ENCODE results near the gene KLRF1.

Gene KLRF1, protein sequence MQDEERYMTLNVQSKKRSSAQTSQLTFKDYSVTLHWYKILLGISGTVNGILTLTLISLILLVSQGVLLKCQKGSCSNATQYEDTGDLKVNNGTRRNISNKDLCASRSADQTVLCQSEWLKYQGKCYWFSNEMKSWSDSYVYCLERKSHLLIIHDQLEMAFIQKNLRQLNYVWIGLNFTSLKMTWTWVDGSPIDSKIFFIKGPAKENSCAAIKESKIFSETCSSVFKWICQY

DNA sequence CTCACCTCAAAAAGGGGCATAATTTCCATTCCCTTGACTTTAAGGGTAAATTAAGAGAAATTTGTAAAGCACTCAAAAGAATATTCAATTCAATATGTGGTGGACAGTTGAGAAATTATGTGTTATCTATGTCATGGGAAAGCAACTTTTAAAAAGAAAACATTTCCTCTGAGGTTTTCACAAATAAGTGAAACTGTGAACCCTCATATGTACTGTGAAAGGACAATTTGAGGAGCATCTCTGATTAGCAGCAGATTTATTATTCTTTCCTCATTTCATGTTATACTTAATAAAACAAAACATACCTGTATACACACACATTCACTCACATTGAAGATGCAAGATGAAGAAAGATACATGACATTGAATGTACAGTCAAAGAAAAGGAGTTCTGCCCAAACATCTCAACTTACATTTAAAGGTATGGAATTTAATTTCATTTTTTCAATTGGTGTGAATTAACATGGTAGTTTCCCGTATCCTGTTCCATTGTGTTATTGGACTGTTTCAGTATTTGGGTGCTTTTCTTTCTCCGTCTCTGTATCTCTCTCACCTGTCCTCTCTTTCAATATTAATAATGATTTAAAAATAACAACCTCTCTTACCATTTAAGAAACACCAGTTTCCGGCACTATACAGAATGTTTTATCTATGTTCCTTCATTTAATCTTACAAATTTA lies at the start of gene KLRF1:
TSS of gene KLRF1 (plus strand) at position 273 of the 680 bp plus-strand sequence. CDS start at position 337, 64 bp downstream.
- no peak for DNase-seq
- intact Hi-C loops (cut with DNase I): no loop called here

- DNase-seq: no peak
- intact Hi-C loops (cut with DNase I): no loop called here
Observed at GRCh38 chr12:9779209-9779608, 48.1 kb upstream of the KLRF1 start.

DNA sequence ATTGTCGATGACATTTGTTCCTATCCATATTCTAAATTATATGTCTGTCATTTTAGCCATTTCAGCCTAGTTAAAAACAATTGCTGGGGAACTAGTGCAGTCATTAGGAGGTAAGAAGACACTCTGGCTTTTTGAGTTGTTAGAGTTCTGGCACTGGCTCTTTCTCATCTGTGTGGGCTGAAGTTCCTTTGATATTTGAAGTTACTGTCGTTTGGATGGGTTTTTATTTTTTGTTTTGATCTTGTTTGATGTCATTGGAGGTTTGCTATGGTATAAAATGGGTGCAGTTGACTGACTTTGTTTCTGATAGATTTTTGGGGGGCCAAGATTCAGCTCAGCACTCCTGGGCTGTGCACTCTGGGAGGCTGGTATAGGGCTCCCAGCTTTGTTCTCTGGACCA lies 45.9 kb upstream of the KLRF1 start:
- intact Hi-C loops (cut with DNase I): no loop called here
- no peak for DNase-seq

- intact Hi-C loops (cut with DNase I): no loop called here
- no peak for DNase-seq
Observed at GRCh38 chr12:9782547-9783382, 44.5 kb upstream of the KLRF1 start.

DNA sequence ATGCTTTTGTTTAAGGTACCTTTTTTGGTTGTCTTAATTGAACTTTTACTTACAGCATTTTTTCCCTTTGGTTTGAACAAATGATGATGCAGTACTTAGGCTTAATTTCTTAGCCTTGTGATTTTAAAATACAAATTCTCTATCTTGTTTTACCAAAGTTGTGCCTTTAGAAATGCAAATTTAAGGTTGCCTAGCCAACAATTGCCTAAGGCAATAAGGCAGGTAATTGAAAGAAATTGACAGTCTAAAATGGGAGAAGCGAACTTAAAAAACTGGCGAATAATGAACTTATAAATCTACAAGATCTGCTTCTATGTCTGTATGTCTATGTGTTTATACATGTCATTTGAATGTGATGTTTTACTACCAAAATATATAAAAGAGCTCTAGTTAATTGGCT lies 43.0 kb upstream of the KLRF1 start:
- DNase-seq: no peak
- intact Hi-C loops (cut with DNase I): no loop called here

DNA sequence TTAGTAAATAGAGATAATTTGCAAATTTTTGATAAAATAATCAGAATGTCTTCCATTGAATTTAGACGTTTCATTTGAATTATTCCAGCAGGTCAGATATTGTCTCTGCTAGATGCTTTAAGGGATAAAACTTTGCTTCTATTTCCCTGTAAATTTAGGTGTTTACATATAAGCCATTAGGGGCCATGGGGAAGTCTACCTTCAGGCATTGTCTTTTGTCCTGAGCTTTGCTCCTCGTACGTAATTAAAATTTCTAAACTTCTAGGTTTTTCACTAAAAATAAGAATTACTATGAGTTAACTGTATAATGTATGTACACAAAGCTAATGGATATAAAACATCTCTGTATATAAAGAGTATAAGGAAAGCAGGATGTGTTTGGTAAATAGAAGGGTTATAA lies 42.5 kb upstream of the KLRF1 start:
- no peak for DNase-seq
- intact Hi-C loops (cut with DNase I): no loop called here

DNA sequence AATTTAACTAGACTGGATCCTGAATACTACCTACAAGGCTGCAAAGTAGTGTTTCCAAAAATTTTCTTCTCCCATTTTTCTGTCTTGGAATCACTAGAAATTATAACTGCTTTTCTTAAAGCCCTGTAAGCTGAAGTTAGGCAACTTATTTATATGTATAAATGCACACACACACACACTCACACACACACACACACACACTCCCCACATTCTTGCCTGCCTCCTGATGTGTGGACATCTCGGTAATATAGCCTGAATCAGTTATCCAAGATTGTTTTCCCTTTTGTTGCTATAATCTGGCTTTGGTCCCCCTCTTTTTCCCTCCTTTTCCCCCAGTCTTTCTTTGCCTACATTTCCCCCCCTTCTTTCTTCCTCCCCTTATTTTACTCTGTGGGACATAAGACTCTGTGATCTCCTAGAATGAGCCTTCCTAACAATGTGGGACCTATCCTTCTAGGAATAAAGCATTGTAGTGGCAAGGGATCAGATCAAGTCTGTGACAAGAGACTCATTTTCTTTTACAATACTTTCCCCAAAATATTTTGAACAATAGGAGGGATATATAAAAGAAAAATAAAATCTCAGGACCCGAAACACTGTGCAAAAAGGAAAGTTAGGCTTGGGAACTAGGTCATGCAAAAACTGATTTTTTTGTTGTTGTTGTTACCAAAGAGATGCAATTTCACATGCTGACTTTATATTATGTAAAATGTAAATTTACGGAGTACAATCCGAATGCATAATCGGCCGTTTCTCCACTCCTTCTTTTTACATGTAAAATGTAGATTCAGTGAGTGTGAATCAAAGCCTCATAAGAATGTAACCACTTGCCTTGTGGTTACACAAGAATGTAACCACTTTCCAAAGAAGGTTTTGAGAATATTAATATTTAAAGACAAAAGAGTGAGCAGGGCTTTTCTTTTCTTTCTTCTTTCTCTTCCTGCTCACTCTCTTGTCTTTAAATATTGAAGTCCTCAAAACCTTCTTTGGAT lies 40.3 kb upstream of the KLRF1 start:
- intact Hi-C loops (cut with DNase I): no loop called here
- no peak for DNase-seq

- intact Hi-C loops (cut with DNase I): no loop called here
- no peak for DNase-seq
Observed at GRCh38 chr12:9792185-9792900, 34.9 kb upstream of the KLRF1 start.

GRCh38 chr12:9792961-9793617 lies 34.2 kb upstream of the KLRF1 start:
- intact Hi-C loops (cut with DNase I): no loop called here
- no peak for DNase-seq

- DNase-seq: no peak
- intact Hi-C loops (cut with DNase I): no loop called here
Observed at GRCh38 chr12:9793779-9794395, 33.4 kb upstream of the KLRF1 start.

GRCh38 chr12:9794484-9795093 lies 32.7 kb upstream of the KLRF1 start:
- intact Hi-C loops (cut with DNase I): no loop called here
- DNase-seq: peak in 1 of 42 donors; percentile 9

- intact Hi-C loops (cut with DNase I): no loop called here
- DNase-seq: no peak
Observed at GRCh38 chr12:9795945-9796344, 31.3 kb upstream of the KLRF1 start.

- intact Hi-C loops (cut with DNase I): no loop called here
- no peak for DNase-seq
Observed at GRCh38 chr12:9796346-9796745, 30.9 kb upstream of the KLRF1 start.

- DNase-seq: no peak
- intact Hi-C loops (cut with DNase I): no loop called here
Observed at GRCh38 chr12:9796971-9797370, 30.3 kb upstream of the KLRF1 start.

DNA sequence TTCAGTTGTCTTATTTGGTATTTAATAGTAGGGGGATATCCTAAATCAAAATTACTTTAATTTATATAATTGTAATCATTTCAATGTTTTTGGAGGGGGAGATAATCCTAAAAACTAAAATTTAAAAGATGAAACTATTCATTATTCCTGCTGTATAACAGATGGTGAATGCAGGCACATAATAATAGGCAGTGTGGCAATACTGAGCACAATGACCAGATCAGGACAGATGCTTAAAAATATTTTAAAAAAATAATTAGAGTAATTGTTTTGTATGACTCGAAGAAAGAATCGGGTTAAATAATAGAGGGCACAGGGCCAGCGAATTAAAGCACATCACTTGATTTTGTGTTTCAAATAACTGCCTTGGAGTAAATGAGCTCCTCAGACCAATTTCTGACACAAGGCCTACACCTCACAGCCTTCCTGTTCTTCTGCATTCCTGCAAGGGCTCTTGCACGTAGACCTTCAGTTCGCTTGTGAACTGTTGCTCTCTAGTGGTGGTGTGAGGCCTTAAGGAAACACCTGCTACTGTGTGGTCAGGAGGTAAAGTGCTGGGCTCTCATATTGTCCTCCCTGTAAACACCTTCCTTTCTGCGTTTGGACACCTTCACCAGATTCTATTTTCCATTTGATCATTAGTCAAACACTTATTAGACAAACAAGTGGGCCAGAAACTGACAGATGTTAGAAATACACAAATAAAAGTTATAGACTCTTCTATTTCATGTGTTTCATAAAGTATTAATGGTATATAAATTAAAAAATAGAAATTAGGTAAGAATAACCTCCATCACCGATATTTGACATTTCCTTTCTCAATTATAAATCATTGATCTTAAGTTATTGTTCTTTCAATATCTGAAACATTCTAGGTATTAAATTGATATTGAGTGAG lies 29.3 kb upstream of the KLRF1 start:
- intact Hi-C loops (cut with DNase I): no loop called here
- peak in 10 of 42 donors; percentile 3 to 37 (median 18) for DNase-seq

DNA sequence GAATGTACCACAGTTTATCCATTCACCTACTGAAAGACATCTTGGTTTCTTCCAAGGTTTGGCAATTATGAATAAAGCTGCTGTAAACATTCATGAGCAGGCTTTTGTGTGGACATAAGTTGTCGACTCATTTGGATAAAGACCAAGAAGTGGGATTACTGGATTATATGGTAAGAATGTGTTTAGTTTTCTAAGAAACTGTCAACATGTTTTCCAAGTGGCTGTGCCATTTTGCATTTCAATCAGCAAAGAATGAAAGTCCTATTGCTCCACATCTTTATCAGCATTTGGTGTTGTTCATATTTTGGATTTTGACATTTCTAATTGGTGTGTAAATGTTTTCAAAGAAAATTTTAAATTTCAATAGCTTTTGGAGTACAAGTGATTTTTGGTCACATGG lies 27.3 kb upstream of the KLRF1 start:
- intact Hi-C loops (cut with DNase I): no loop called here
- DNase-seq: no peak

Data from head of caudate nucleus (tissue), 42 donors.